Esophagus (tissue), 2 donors: ENCODE data around the gene SCAND1. TPM values are rescaled to one million over a fixed set of nuclear protein-coding genes. Genes with fewer than 3 reads are reported as not detected.

Source experiments
- H3K27ac ChIP-seq, 2 donors: one replicate each; pipeline ENCODE4 v1.5.1; 2013; ENCODE audit warnings: low read depth in 2 of 2, mild to moderate bottlenecking in 2 of 2, inconsistent platforms in 1 of 2, low read length in 1 of 2, moderate library complexity in 1 of 2
- H3K27me3 ChIP-seq, 2 donors: one replicate each; pipeline ENCODE4 v1.6.1; 2013; ENCODE audit warnings: low read length in 2 of 2, control low read depth in 1 of 2, mild to moderate bottlenecking in 1 of 2; ENCODE audit not compliant: insufficient read depth in 2 of 2, control insufficient read depth in 1 of 2
- H3K36me3 ChIP-seq, 2 donors: one replicate each; pipeline ENCODE4 v1.6.1; 2013; ENCODE audit warnings: low read length in 1 of 2; ENCODE audit not compliant: control insufficient read depth in 2 of 2, insufficient read depth in 2 of 2
- H3K4me1 ChIP-seq, 2 donors: one replicate each; pipeline ENCODE4 v1.6.1; 2013; ENCODE audit warnings: low read length in 1 of 2; ENCODE audit not compliant: control insufficient read depth in 2 of 2, insufficient read depth in 2 of 2
- H3K4me3 ChIP-seq, 2 donors: one replicate each; pipeline ENCODE4 v1.5.1; 2013; ENCODE audit warnings: low read length in 2 of 2, mild to moderate bottlenecking in 2 of 2, low read depth in 1 of 2, moderate library complexity in 1 of 2
- H3K9me3 ChIP-seq, 2 donors: one replicate each; pipeline ENCODE4 v1.6.1; 2013; ENCODE audit warnings: mild to moderate bottlenecking in 2 of 2, low read depth in 1 of 2, low read length in 1 of 2, moderate library complexity in 1 of 2; ENCODE audit not compliant: control insufficient read depth in 2 of 2, insufficient read depth in 1 of 2
- WGBS, 2 donors: extraction: QIAGEN DNeasy Blood & Tissue Kit; methylation state at CpG; one replicate each; pipeline ENCODE4 v1.1.7; 2013; 5-methylcytosine and 5-hydroxymethylcytosine counted together
- polyA plus RNA-seq, 2 donors: library from polyadenylated mRNA; stranded (reverse); fragments of 200-250 nt; gene quantifications; one replicate each; pipeline ENCODE4 v1.2.3, GENCODE V29; 2013
- donor health status: healthy with polysubstance abuse.
- donor health status: Bipolar disorder and iron deficiency.

Gene SCAND1
- polyA plus RNA-seq, 2 donors, result 84.5 to 182 TPM

GRCh38 chr20:35912881-35913280 lies 41.4 kb downstream of the SCAND1 start:
- WGBS, 2 donors, result 85 to 87% methylated on average over 4 of the region's 4 CpGs
- Histone ChIP-seq H3K4me1 (peaks cover 0 to 2% of the 10 kb centered on the region in 2 donors), H3K36me3 (peaks cover 4 to 17% of the 10 kb centered on the region in 2 donors), H3K9me3 (no peaks in the 10 kb centered on the region), H3K4me3 (no peak overlapping the region), H3K27ac (no peak overlapping the region), H3K27me3 (no peaks in the 10 kb centered on the region)

DNA sequence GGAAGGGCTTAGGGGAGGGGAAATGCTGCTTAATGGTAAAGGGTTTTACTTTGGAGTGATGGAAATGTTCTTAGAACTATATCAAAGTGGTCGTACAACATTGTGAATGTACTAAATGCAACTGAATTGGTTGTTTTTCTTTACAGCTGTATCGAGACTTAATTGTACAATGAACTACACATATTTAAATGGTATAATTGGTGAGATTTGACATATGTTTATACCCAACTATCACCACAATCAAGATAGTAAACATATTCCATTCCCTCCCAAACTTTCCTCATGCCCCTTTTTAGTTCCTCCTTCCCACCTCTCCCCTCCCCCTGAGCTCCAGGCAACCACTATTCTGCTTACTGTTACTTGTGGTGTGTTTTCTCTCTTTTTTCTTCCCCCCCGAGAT lies 44.0 kb downstream of the SCAND1 start:
- H3K36me3 ChIP-seq, result peaks cover 4 to 13% of the 10 kb centered on the region in 2 donors
- no peak overlapping the region for H3K27ac ChIP-seq
- H3K9me3 ChIP-seq, result no peaks in the 10 kb centered on the region
- H3K4me3 ChIP-seq, result no peak overlapping the region
- no peaks in the 10 kb centered on the region for H3K27me3 ChIP-seq
- H3K4me1 ChIP-seq, result peaks cover 0 to 2% of the 10 kb centered on the region in 2 donors
- WGBS, 2 donors, result 94 to 97% methylated on average over 3 of the region's 3 CpGs

GRCh38 chr20:35909796-35910195 lies 44.5 kb downstream of the SCAND1 start:
- H3K27ac ChIP-seq, result no peak overlapping the region
- H3K4me3 ChIP-seq, result no peak overlapping the region
- WGBS, 2 donors, result 97 to 100% methylated on average over 1 of the region's 1 CpG
- no peaks in the 10 kb centered on the region for H3K9me3 ChIP-seq
- H3K36me3 ChIP-seq, result peaks cover 4 to 11% of the 10 kb centered on the region in 2 donors
- H3K27me3 ChIP-seq, result no peaks in the 10 kb centered on the region
- H3K4me1 ChIP-seq, result peaks cover 0 to 2% of the 10 kb centered on the region in 2 donors

DNA sequence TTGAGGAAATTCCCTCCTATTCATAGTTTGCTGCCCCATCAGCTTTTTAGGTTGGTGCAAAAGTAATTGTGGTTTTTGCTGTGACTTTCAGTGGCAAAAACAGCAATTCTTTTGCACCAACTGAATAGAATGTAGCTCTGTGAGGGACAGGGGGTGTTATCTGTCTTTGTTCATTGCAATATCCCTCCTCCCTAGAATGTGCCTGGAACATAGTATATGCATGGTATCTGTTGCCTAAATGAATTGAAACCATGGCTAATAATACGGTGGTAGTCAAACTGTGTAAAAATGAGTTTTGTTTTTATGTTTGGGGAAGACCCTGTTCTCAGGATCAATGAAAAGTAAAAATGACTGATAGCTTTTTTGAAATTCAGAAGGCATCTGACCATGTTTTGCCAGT lies 45.1 kb downstream of the SCAND1 start:
- Histone ChIP-seq H3K27ac (no peak overlapping the region), H3K9me3 (no peaks in the 10 kb centered on the region), H3K4me1 (peaks cover 0 to 2% of the 10 kb centered on the region in 2 donors), H3K36me3 (peaks cover 4 to 11% of the 10 kb centered on the region in 2 donors), H3K4me3 (no peak overlapping the region), H3K27me3 (no peaks in the 10 kb centered on the region)
- WGBS, 2 donors, result 88 to 91% methylated on average over 1 of the region's 1 CpG

- H3K36me3 ChIP-seq, result peaks cover 0 to 4% of the 10 kb centered on the region in 2 donors
- H3K9me3 ChIP-seq, result no peaks in the 10 kb centered on the region
- no peaks in the 10 kb centered on the region for H3K27me3 ChIP-seq
- no peak overlapping the region for H3K4me3 ChIP-seq
- H3K27ac ChIP-seq, result no peak overlapping the region
- no peaks in the 10 kb centered on the region for H3K4me1 ChIP-seq
Measured at GRCh38 chr20:35908007-35908406, 46.3 kb downstream of the SCAND1 start.

DNA sequence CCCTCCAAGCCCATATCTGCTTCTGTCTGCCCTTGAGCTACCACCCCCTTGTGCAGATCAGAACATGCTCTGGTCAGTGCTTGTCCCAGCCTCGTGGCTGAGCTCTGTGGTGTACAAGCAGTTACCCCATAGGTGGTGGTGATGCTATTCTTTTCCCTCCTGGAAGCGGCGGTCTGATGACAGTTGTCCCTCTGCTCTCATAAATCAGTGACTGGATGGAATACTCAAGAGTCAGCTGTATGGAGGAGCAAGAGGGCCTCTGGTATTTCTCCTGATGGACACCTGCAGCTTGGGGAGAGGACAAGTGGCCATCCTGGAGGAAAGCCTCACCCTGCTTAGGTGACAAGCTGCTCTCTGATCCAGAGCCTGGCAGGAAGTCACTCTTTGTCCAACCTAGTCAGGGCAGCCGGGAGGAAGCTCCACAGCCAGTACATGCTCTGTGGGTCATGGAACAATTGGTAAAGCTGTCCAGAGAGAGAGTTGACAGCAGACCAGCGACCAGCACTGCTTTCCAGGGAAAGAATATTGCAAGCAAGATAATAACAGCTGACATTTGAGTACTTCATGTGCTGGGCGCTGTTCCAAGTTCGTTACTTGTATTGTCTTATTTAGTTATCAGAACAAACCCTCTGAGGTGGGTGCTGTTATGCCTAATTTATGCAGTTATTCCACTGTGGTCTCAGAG lies 47.1 kb downstream of the SCAND1 start:
- H3K27me3 ChIP-seq, result no peaks in the 10 kb centered on the region
- no peak overlapping the region for H3K27ac ChIP-seq
- no peak overlapping the region for H3K4me3 ChIP-seq
- no peaks in the 10 kb centered on the region for H3K9me3 ChIP-seq
- WGBS, 2 donors, result 82 to 88% methylated on average over 7 of the region's 7 CpGs
- H3K4me1 ChIP-seq, result peaks cover 0 to 3% of the 10 kb centered on the region in 2 donors
- peaks cover 0 to 7% of the 10 kb centered on the region in 2 donors for H3K36me3 ChIP-seq

DNA sequence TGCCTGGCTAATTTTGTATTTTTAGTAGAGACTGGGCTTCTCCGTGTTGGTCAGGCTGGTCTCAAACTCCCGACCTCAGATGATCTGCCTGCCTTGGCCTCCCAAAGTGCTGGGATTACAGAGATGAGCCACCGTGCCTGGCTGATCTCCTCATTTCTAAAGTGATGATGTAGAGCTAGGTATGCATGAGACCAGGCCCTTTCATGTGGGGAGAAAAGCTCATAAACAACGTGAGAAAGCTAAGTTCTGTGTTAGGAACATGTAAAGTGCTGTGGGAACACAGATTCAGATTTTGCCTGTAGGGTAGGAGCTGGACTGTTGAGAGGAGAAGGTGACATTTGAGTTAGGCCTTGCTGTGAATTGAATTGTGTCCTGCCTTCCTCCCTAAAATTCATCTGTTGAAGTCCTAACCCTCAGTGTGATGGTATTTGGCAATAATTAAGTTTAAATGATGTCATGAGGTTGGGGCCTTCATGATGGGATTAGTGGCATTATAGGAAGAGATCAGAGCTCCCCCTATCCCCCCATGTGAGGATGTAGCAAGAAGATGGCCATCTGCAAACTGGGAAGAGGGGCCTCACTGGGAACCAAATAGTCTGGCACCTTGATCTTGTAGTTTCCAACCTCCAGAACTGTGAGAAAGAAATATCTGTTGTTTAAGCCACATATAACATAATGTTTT lies 49.2 kb downstream of the SCAND1 start:
- H3K27ac ChIP-seq, result no peak overlapping the region
- H3K36me3 ChIP-seq, result peaks cover 0 to 7% of the 10 kb centered on the region in 2 donors
- peaks cover 0 to 5% of the 10 kb centered on the region in 2 donors for H3K4me1 ChIP-seq
- WGBS, 2 donors, result 94 to 95% methylated on average over 4 of the region's 4 CpGs
- H3K9me3 ChIP-seq, result no peaks in the 10 kb centered on the region
- no peak overlapping the region for H3K4me3 ChIP-seq
- no peaks in the 10 kb centered on the region for H3K27me3 ChIP-seq

DNA sequence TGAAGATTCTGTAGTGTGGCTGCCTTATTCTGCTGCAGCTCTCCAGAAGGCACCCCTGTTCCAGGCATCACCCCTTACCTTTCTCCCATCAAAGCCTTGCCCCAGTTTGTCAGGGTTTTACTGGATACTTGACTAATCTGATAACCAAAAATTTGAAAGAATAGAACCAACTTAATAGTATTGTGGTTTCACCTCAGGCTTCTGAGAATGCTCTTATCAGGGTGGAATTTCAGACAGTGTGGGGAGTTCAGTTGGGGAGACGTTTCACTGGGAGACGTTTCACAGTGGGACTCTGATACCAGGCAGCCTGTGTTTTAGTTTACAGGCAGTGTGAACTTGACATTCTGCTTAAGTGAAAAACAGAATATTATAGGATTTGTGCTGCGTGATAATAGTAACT lies 50.5 kb downstream of the SCAND1 start:
- H3K4me3 ChIP-seq, result no peak overlapping the region
- 88 to 92% methylated on average over 3 of the region's 3 CpGs for WGBS, 2 donors
- no peak overlapping the region for H3K27ac ChIP-seq
- peaks cover 0 to 12% of the 10 kb centered on the region in 2 donors for H3K36me3 ChIP-seq
- no peaks in the 10 kb centered on the region for H3K27me3 ChIP-seq
- H3K9me3 ChIP-seq, result no peaks in the 10 kb centered on the region
- peaks cover 0 to 5% of the 10 kb centered on the region in 2 donors for H3K4me1 ChIP-seq
